ENCODE data around the gene ARSA. TPM values are rescaled to one million over a fixed set of nuclear protein-coding genes. Genes with fewer than 3 reads are reported as not detected.

Gene ARSA
- total and polyA plus RNA-seq, 7 donors, result 10.8 to 56.9 (median 24.8) TPM

DNA sequence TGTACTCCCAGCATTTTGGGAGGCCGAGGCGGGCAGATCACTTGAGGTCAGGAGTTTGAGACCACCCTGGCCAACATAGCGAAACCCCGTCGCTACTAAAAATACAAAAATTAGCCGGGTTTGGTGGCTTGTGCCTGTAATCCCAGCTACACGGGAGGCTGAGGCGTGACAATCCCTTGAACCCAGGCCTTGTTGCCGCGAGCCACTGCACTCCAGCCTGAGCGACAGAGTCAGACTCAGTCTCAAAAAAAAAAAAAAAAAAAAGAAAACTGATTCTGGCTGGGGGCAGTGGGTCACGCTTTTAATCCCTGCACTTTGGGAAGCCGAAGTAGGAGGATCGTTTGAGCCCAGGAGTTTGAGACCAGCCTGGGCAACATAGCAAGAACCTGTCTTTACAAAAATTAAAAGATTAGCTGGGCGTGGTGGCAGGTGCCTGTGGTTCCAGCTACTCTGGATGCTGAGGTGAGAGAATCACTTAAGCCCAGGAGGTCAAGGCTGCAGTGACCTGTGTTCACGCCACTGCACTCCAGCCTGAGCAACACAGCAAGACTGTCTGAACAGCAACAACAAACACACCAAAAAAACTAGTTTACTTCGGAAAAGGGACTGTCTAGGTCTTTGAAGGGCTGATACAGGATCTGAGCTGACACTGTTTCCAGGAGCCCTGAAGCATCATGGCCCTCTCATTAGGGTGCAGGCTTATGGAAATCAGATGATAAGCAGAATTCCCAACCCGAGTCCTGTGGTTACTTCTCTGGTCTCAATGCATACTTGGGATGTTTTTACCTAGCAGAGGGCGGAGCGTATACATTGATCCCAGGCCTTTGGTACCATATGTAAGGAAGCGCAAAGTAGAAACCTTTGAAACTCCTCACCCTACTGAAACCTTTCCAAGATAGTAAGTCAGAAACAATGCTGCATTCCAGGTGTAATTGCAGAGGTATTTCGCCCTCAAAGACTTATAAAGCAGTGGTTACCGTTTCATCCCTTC lies 43.6 kb downstream of the ARSA start:
- Histone ChIP-seq H3K4me3 (no peak overlapping the region), H3K36me3 (peaks cover 0 to 5% (median 0%) of the 10 kb centered on the region in 4 donors), H3K4me1 (peaks cover 0 to 21% (median 18%) of the 10 kb centered on the region in 4 donors), H3K27ac (no peak overlapping the region), H3K9me3 (no peaks in the 10 kb centered on the region), H3K27me3 (no peaks in the 10 kb centered on the region)
- DNase-seq, result no peak
- 94 to 96% methylated on average over 23 of the region's 23 CpGs for WGBS, 2 donors
- intact Hi-C loops (cut with DNase I), result loop anchor here (5.0 kb wide), 1 partner anchor 43 kb away; the partner anchor contains the start of gene ARSA
- TF ChIP-seq EP300 (IDR thresholded peaks at IDR 0.05), result no peak
- TF ChIP-seq POLR2A (IDR thresholded peaks at IDR 0.05), result no peak

DNA sequence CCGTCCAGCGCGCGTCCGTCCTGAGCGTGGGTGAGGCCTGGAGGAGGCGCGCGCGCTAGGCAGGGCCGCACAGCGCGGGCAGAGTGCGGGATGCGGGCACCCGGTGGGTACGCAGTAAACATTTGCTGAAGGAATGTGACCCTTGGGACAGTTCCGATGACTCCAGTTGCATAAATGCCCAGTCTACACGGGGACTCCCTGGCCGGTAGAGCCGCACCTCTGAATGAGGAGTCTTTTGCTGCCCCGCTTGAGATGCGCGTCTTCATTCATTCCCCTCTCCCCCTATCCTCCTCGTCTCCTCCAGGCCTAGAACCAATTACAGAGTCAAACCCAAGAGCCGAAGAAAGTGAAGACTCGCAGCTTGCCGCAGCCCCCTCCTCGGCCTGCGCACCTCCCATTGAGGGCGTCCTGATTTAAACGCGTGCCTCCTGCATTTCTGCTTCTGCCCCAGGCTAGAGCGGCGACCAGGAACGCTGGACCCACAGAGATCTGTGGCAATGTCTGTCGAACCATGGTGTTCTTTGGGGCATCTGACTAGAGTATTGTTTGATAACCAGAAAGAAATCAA lies 44.6 kb downstream of the ARSA start:
- Histone ChIP-seq H3K4me3 (peak overlapping the region; percentile 85 to 92 (median 89)), H3K4me1 (peaks cover 0 to 29% (median 26%) of the 10 kb centered on the region in 4 donors), H3K9me3 (no peaks in the 10 kb centered on the region), H3K27me3 (peaks cover 4 to 5% (median 5%) of the 10 kb centered on the region in 3 donors), H3K27ac (peak overlapping the region; percentile 97 to 99 (median 98)), H3K36me3 (peaks cover 0 to 5% (median 0%) of the 10 kb centered on the region in 4 donors)
- WGBS, 2 donors, result 4 to 6% methylated on average over 37 of the region's 37 CpGs
- intact Hi-C loops (cut with DNase I), result loop anchor here (2.0 to 5.0 kb wide), 2 partner anchors 21 to 44 kb away; partner anchors contain the start of genes ARSA and SYCE3
- no peak for DNase-seq
- TF ChIP-seq EP300 (IDR thresholded peaks at IDR 0.05) (no peak), POLR2AphosphoS5 (IDR thresholded peaks at IDR 0.05) (no peak), POLR2A (IDR thresholded peaks at IDR 0.05) (no peak)
- TF ChIP-seq, protein P1, sequence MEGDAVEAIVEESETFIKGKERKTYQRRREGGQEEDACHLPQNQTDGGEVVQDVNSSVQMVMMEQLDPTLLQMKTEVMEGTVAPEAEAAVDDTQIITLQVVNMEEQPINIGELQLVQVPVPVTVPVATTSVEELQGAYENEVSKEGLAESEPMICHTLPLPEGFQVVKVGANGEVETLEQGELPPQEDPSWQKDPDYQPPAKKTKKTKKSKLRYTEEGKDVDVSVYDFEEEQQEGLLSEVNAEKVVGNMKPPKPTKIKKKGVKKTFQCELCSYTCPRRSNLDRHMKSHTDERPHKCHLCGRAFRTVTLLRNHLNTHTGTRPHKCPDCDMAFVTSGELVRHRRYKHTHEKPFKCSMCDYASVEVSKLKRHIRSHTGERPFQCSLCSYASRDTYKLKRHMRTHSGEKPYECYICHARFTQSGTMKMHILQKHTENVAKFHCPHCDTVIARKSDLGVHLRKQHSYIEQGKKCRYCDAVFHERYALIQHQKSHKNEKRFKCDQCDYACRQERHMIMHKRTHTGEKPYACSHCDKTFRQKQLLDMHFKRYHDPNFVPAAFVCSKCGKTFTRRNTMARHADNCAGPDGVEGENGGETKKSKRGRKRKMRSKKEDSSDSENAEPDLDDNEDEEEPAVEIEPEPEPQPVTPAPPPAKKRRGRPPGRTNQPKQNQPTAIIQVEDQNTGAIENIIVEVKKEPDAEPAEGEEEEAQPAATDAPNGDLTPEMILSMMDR (IDR thresholded peaks at IDR 0.05), result no peak

DNA sequence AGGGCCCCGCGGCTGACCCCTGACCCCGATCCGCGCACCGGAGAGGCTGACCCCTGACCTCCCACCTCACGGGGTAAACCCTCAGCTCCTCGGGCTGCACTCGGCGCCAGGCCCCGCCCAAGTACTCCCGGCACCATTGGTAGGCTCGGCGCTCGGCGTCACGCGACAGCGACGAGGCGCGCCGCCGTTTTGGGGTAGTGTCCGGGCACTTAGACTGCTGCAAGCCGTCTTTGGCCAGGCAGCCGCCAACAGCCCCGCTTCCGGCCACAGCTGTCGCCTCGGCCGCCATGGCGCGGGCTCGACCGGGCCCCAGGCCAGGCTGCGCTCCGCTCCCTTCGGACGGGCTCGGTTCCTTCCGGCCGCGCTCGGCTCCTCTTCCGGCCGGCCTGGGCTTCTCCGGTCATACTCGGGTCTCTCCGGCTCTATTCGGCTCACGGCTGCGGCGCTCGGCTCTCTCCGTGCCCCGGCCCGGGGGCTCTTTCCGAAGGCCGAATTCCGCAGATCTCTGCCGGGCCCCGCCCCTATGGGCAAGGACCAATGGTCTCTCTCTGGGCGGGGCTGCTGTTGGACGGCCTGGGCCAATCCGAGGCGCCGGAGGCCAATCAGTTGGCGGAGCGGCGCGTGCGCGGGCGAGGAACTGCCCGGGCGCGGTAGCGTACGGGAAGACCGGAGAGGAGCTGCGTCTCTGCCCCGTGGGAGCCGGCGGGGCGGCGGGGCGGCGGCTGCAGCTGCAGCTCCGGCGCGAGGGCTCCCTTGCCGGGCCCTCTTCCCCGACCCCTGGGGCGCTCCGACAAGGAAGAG lies 45.3 kb downstream of the ARSA start, which contains the start of gene CHKB:
TSS of gene CHKB (minus strand) at position 357 of the 801 bp plus-strand sequence. CDS start at position 289, 68 bp downstream.
- DNase-seq, result peak; percentile 99
- H3K27me3 ChIP-seq, result peaks cover 10 to 12% (median 11%) of the 10 kb centered on the region in 3 donors
- WGBS, 2 donors, result 0% methylated on average over 96 of the region's 96 CpGs
- peak within 1 kb of the TSS; percentile 97 to 99 (median 98) for H3K27ac ChIP-seq
- H3K4me1 ChIP-seq, result peaks cover 0 to 35% (median 32%) of the 10 kb centered on the region in 4 donors
- H3K4me3 ChIP-seq, result peak within 1 kb of the TSS; percentile 85 to 92 (median 89)
- intact Hi-C loops (cut with DNase I), result loop anchor here (1.0 to 5.0 kb wide), 3 partner anchors 20 to 57 kb away; partner anchors contain the start of genes ARSA, SCO2 and SYCE3
- TF ChIP-seq POLR2AphosphoS5 (IDR thresholded peaks at IDR 0.05), result peak; percentile 76 to 90 (median 84)
- no peak for TF ChIP-seq EP300 (IDR thresholded peaks at IDR 0.05)
- TF ChIP-seq POLR2A (IDR thresholded peaks at IDR 0.05), result peak; percentile 48 to 63
- peaks cover 0 to 5% (median 0%) of the 10 kb centered on the region in 4 donors for H3K36me3 ChIP-seq
- no peaks in the 10 kb centered on the region for H3K9me3 ChIP-seq

DNA sequence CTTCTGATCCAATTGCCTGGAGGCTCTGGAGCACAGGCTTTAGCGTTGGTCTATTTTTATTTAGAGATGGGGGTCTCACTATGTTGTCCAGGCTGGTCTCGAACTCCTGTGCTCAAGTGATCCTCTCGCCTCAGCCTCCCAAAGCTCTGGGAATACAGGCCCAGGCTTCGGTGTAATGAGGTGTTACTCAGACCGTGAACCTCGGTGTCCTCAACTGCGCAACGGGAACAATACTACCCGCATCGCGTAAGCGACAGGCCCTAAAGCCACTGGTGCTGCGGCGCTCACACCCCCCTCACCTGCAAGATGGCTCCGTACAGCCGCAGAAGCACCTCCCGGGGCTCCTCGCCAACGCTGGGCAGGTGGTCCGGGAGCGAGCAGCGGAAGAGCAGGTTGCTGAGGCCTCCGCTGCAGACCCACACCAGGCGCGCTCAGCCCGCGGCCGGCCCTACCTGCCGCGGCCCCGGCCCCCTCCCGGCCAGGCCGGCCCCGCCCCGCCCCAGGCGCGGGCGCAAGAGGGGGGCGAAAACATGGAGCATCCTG lies 45.9 kb downstream of the ARSA start:
- H3K4me1 ChIP-seq, result peaks cover 0 to 37% (median 32%) of the 10 kb centered on the region in 4 donors
- TF ChIP-seq POLR2AphosphoS5 (IDR thresholded peaks at IDR 0.05), result no peak
- TF ChIP-seq EP300 (IDR thresholded peaks at IDR 0.05), result no peak
- TF ChIP-seq, protein P1 (IDR thresholded peaks at IDR 0.05), result no peak
- TF ChIP-seq POLR2A (IDR thresholded peaks at IDR 0.05), result no peak
- peak overlapping the region; percentile 97 to 99 (median 98) for H3K27ac ChIP-seq
- H3K36me3 ChIP-seq, result peaks cover 0 to 5% (median 0%) of the 10 kb centered on the region in 4 donors
- peaks cover 11 to 19% (median 18%) of the 10 kb centered on the region in 3 donors for H3K27me3 ChIP-seq
- intact Hi-C loops (cut with DNase I), result loop anchor here (1.0 to 5.0 kb wide), 3 partner anchors 19 to 57 kb away; partner anchors contain the start of genes ARSA, SCO2 and SYCE3
- H3K4me3 ChIP-seq, result peak overlapping the region; percentile 85 to 92 (median 89)
- H3K9me3 ChIP-seq, result no peaks in the 10 kb centered on the region
- peak; percentile 77 for DNase-seq
- WGBS, 2 donors, result 4 to 7% methylated on average over 39 of the region's 39 CpGs

All from sigmoid colon (tissue), 7 donors.